ENCODE measurements around the gene BPIFA1. TPM values are rescaled to one million over a fixed set of nuclear protein-coding genes. Genes with fewer than 3 reads are reported as not detected.

The BPIFA1 gene
- total RNA-seq, 1 experiment from 2014 or later, result not detected

GRCh38 chr20:33191955-33192354, 43.8 kb upstream of the BPIFA1 start:
- intact Hi-C loops (cut with micrococcal nuclease), result no loop called here
- H3K9me3 Mint-ChIP-seq (ENCODE audit: unreplicated experiment), result no peaks in the 10 kb centered on the region
- no peaks in the 10 kb centered on the region for H3K4me1 Mint-ChIP-seq (ENCODE audit: insufficient read depth, unreplicated experiment)
- no peak overlapping the region for H3K4me3 Mint-ChIP-seq (ENCODE audit: unreplicated experiment)
- no peak for TF ChIP-seq CTCF (IDR thresholded peaks at IDR 0.05; ENCODE audit: unreplicated experiment)
- H3K27me3 Mint-ChIP-seq (ENCODE audit: insufficient read depth, unreplicated experiment), result peaks cover 42% of the 10 kb centered on the region
- H3K36me3 Mint-ChIP-seq (ENCODE audit: insufficient read depth, unreplicated experiment), result no peaks in the 10 kb centered on the region
- no TSS peak for BruUV-seq (replicated peaks)
- DNase-seq (ENCODE audit: unreplicated experiment), result no peak
- ChIA-PET CTCF (no interaction called here), POLR2A (no interaction called here)
- no peak overlapping the region for H3K27ac Mint-ChIP-seq (ENCODE audit: low read depth, unreplicated experiment)

- ChIA-PET POLR2A (no interaction called here), CTCF (no interaction called here)
- H3K36me3 Mint-ChIP-seq (ENCODE audit: insufficient read depth, unreplicated experiment), result no peaks in the 10 kb centered on the region
- intact Hi-C loops (cut with micrococcal nuclease), result no loop called here
- BruUV-seq (replicated peaks), result no TSS peak
- H3K9me3 Mint-ChIP-seq (ENCODE audit: unreplicated experiment), result no peaks in the 10 kb centered on the region
- no peaks in the 10 kb centered on the region for H3K4me1 Mint-ChIP-seq (ENCODE audit: insufficient read depth, unreplicated experiment)
- peaks cover 45% of the 10 kb centered on the region for H3K27me3 Mint-ChIP-seq (ENCODE audit: insufficient read depth, unreplicated experiment)
- H3K27ac Mint-ChIP-seq (ENCODE audit: low read depth, unreplicated experiment), result no peak overlapping the region
- DNase-seq (ENCODE audit: unreplicated experiment), result no peak
- no peak for TF ChIP-seq CTCF (IDR thresholded peaks at IDR 0.05; ENCODE audit: unreplicated experiment)
- no peak overlapping the region for H3K4me3 Mint-ChIP-seq (ENCODE audit: unreplicated experiment)
Measured at GRCh38 chr20:33192912-33193501, 42.8 kb upstream of the BPIFA1 start.

GRCh38 chr20:33199026-33199425, 36.8 kb upstream of the BPIFA1 start:
- H3K27ac Mint-ChIP-seq (ENCODE audit: low read depth, unreplicated experiment), result no peak overlapping the region
- no peak for TF ChIP-seq CTCF (IDR thresholded peaks at IDR 0.05; ENCODE audit: unreplicated experiment)

GRCh38 chr20:33202451-33202850, 33.3 kb upstream of the BPIFA1 start:
- no peaks in the 10 kb centered on the region for H3K9me3 Mint-ChIP-seq (ENCODE audit: unreplicated experiment)
- ChIA-PET POLR2A (no interaction called here), CTCF (no interaction called here)
- H3K4me3 Mint-ChIP-seq (ENCODE audit: unreplicated experiment), result no peak overlapping the region
- no peaks in the 10 kb centered on the region for H3K36me3 Mint-ChIP-seq (ENCODE audit: insufficient read depth, unreplicated experiment)
- intact Hi-C loops (cut with micrococcal nuclease), result no loop called here
- H3K27me3 Mint-ChIP-seq (ENCODE audit: insufficient read depth, unreplicated experiment), result peaks cover 87% of the 10 kb centered on the region
- no peaks in the 10 kb centered on the region for H3K4me1 Mint-ChIP-seq (ENCODE audit: insufficient read depth, unreplicated experiment)
- no peak for DNase-seq (ENCODE audit: unreplicated experiment)
- BruUV-seq (replicated peaks), result no TSS peak
- H3K27ac Mint-ChIP-seq (ENCODE audit: low read depth, unreplicated experiment), result no peak overlapping the region
- no peak for TF ChIP-seq CTCF (IDR thresholded peaks at IDR 0.05; ENCODE audit: unreplicated experiment)

More at GRCh38 chr20:33199026-33199425, 36.8 kb upstream of the BPIFA1 start:
- DNase-seq (ENCODE audit: unreplicated experiment), result no peak
- intact Hi-C loops (cut with micrococcal nuclease), result no loop called here
- Mint-ChIP-seq H3K27me3 (ENCODE audit: insufficient read depth, unreplicated experiment) (peaks cover 57% of the 10 kb centered on the region), H3K4me3 (ENCODE audit: unreplicated experiment) (no peak overlapping the region), H3K36me3 (ENCODE audit: insufficient read depth, unreplicated experiment) (no peaks in the 10 kb centered on the region), H3K4me1 (ENCODE audit: insufficient read depth, unreplicated experiment) (no peaks in the 10 kb centered on the region), H3K9me3 (ENCODE audit: unreplicated experiment) (no peaks in the 10 kb centered on the region)
- BruUV-seq (replicated peaks), result no TSS peak
- CTCF ChIA-PET, result interaction anchor here (0.8 to 1.2 kb wide), 2 partner anchors 8 to 22 kb away, joined by 3 to 4 read pairs; no protein-coding TSS in a partner anchor
- POLR2A ChIA-PET, result interaction anchor here (0.9 kb wide), 1 partner anchor 11 kb away, joined by 3 read pairs; no protein-coding TSS in a partner anchor
